ENCODE data around the gene ATP10B.

DNA sequence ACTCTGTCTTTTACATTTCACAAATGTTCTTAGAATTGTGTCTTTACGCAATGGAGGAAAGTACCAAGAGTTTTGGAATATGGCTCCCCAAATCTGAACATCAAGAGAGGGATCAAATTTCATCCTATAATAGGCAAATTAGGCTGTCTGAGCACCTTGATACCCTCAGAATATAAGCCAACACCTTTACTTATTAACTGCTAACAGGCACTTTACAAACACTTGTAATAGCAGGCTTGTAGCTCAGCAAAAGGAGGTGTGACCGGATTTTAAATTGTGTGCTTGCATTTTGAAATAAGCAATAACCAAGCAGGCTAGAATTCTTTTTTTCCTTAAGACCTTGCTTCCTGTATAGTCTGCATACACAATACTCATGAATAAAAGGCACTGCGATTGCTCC, 92.0 kb downstream of the ATP10B start:
- TF ChIP-seq, protein P1, sequence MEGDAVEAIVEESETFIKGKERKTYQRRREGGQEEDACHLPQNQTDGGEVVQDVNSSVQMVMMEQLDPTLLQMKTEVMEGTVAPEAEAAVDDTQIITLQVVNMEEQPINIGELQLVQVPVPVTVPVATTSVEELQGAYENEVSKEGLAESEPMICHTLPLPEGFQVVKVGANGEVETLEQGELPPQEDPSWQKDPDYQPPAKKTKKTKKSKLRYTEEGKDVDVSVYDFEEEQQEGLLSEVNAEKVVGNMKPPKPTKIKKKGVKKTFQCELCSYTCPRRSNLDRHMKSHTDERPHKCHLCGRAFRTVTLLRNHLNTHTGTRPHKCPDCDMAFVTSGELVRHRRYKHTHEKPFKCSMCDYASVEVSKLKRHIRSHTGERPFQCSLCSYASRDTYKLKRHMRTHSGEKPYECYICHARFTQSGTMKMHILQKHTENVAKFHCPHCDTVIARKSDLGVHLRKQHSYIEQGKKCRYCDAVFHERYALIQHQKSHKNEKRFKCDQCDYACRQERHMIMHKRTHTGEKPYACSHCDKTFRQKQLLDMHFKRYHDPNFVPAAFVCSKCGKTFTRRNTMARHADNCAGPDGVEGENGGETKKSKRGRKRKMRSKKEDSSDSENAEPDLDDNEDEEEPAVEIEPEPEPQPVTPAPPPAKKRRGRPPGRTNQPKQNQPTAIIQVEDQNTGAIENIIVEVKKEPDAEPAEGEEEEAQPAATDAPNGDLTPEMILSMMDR (IDR thresholded peaks at IDR 0.05; ENCODE audit: low read length), result no peak
- TF ChIP-seq EZH2 (IDR thresholded peaks at IDR 0.05; ENCODE audit: borderline replicate concordance, low read length), result no peak
